ENCODE data around the gene APBB2.

GRCh38 chr4:40782876-40783275, 431.5 kb downstream of the APBB2 start:
- TF ChIP-seq GATA3 (IDR thresholded peaks at IDR 0.05; ENCODE audit: low read depth, low read length) (no peak), GATA2 (IDR thresholded peaks at IDR 0.05; ENCODE audit: low read depth, low read length) (no peak)
